H9 (cell line): ENCODE data around the gene CDCP1. TPM values are rescaled to one million over a fixed set of nuclear protein-coding genes. Genes with fewer than 3 reads are reported as not detected.

Experiments used
- DNase-seq: peaks from one replicate; pipeline ENCODE4 v3.0.0-alpha.2; 2017
- H2AFZ ChIP-seq: one replicate; pipeline ENCODE4 v1.6.1; 2013; ENCODE audit warnings: mild to moderate bottlenecking, low read length, control low read depth, moderate library complexity
- H2AK5ac ChIP-seq: 2 replicates; pipeline ENCODE4 v1.6.1; 2013; ENCODE audit warnings: low read length, control low read depth, mixed read lengths; ENCODE audit not compliant: insufficient read length
- H2BK120ac ChIP-seq: one replicate; pipeline ENCODE4 v1.6.1; 2013; ENCODE audit warnings: low read depth, mild to moderate bottlenecking, low read length, control low read depth, inconsistent platforms; ENCODE audit not compliant: poor library complexity, severe bottlenecking
- H2BK12ac ChIP-seq: 2 replicates; pipeline ENCODE4 v1.6.1; 2013; ENCODE audit warnings: low read length, control low read depth, mixed read lengths, low read depth; ENCODE audit not compliant: insufficient read length
- H2BK15ac ChIP-seq: 2 replicates; pipeline ENCODE4 v1.6.1; 2013; ENCODE audit warnings: low read depth, low read length, control low read depth
- H2BK20ac ChIP-seq: one replicate; pipeline ENCODE4 v1.6.1; 2013; ENCODE audit warnings: low read depth, mild to moderate bottlenecking, low read length, control low read depth, inconsistent platforms; ENCODE audit not compliant: poor library complexity, severe bottlenecking
- H2BK5ac ChIP-seq: 2 replicates; pipeline ENCODE4 v1.6.1; 2013; ENCODE audit warnings: low read length, control low read depth, mixed read lengths; ENCODE audit not compliant: insufficient read length
- H3K14ac ChIP-seq: 2 replicates; pipeline ENCODE4 v1.6.1; 2013; ENCODE audit warnings: low read length, control low read depth; ENCODE audit not compliant: insufficient read depth
- H3K18ac ChIP-seq: 2 replicates; pipeline ENCODE4 v1.6.1; 2013; ENCODE audit warnings: low read depth, mild to moderate bottlenecking, mixed read lengths, low read length, control low read depth; ENCODE audit not compliant: insufficient read length
- H3K23ac ChIP-seq: 2 replicates; pipeline ENCODE4 v1.6.1; 2013; ENCODE audit warnings: low read length, control low read depth, mixed read lengths, low read depth; ENCODE audit not compliant: insufficient read length
- H3K23me2 ChIP-seq: 2 replicates; pipeline ENCODE4 v1.6.1; 2013; ENCODE audit warnings: low read depth, mild to moderate bottlenecking, mixed read lengths, low read length, control low read depth; ENCODE audit not compliant: insufficient read length, poor library complexity, severe bottlenecking
- H3K27ac ChIP-seq: 2 replicates; pipeline ENCODE4 v1.5.1; 2013; ENCODE audit warnings: low read length, control low read depth, mixed read lengths, low read depth; ENCODE audit not compliant: insufficient read length
- H3K27me3 ChIP-seq: 2 replicates; pipeline ENCODE4 v1.6.1; 2013; ENCODE audit warnings: low read length, control low read depth, inconsistent platforms; ENCODE audit not compliant: insufficient read depth
- H3K4ac ChIP-seq: 2 replicates; pipeline ENCODE4 v1.6.1; 2013; ENCODE audit warnings: low read depth, mild to moderate bottlenecking, control low read depth, inconsistent platforms, low read length, moderate library complexity
- H3K4me1 ChIP-seq: 2 replicates; pipeline ENCODE4 v1.6.1; 2013; ENCODE audit warnings: low read length, control low read depth, inconsistent platforms; ENCODE audit not compliant: insufficient read depth
- H3K4me2 ChIP-seq: 2 replicates; pipeline ENCODE4 v1.6.1; 2013; ENCODE audit warnings: low read length, control low read depth, mixed read lengths; ENCODE audit not compliant: insufficient read length, insufficient read depth
- H3K56ac ChIP-seq: 2 replicates; pipeline ENCODE4 v1.6.1; 2013; ENCODE audit warnings: low read depth, mild to moderate bottlenecking, mixed read lengths, low read length, control low read depth; ENCODE audit not compliant: insufficient read length
- H3K79me1 ChIP-seq: 2 replicates; pipeline ENCODE4 v1.6.1; 2013; ENCODE audit warnings: low read depth, mild to moderate bottlenecking, moderate library complexity, low read length, control low read depth, inconsistent platforms; ENCODE audit not compliant: insufficient read depth, poor library complexity, severe bottlenecking
- H3K79me2 ChIP-seq: 2 replicates; pipeline ENCODE4 v1.6.1; 2013; ENCODE audit warnings: low read length, control low read depth, inconsistent platforms; ENCODE audit not compliant: insufficient read depth
- H3K9ac ChIP-seq: 2 replicates; pipeline ENCODE4 v1.6.1; 2013; ENCODE audit warnings: low read length, control low read depth, mixed read lengths; ENCODE audit not compliant: insufficient read length; ENCODE audit errors: extremely low read depth
- H3K9me3 ChIP-seq: one replicate; pipeline ENCODE4 v1.6.1; 2013; ENCODE audit warnings: low read depth, low read length, inconsistent platforms; ENCODE audit not compliant: control insufficient read depth
- H3T11ph ChIP-seq: one replicate; pipeline ENCODE4 v1.6.1; 2013; ENCODE audit warnings: mild to moderate bottlenecking, low read length, control low read depth, inconsistent platforms
- H4K20me1 ChIP-seq: one replicate; pipeline ENCODE4 v1.6.1; 2013; ENCODE audit not compliant: control insufficient read depth, insufficient read length, insufficient read depth
- H4K5ac ChIP-seq: 2 replicates; pipeline ENCODE4 v1.6.1; 2013; ENCODE audit warnings: low read depth, mild to moderate bottlenecking, mixed read lengths, low read length, control low read depth; ENCODE audit not compliant: insufficient read length
- H4K8ac ChIP-seq: replicated peaks from 2 replicates; pipeline ENCODE4 v1.6.1; 2013; ENCODE audit warnings: low read length, control low read depth, mixed read lengths, low read depth; ENCODE audit not compliant: insufficient read length
- H4K91ac ChIP-seq: 2 replicates; pipeline ENCODE4 v1.6.1; 2013; ENCODE audit warnings: low read depth, mild to moderate bottlenecking, moderate library complexity, mixed read lengths, low read length, control low read depth; ENCODE audit not compliant: insufficient read length
- H3K27ac Mint-ChIP-seq, 3 experiments: 2 replicates in 2 of 3; 3 replicates in 1 of 3; pipeline ENCODE4 v1.8.0; 2020 to 2021; ENCODE audit warnings: mixed read lengths in 3 of 3, mild to moderate bottlenecking in 1 of 3, moderate library complexity in 1 of 3
- H3K27me3 Mint-ChIP-seq: 2 replicates; pipeline ENCODE4 v1.8.0; 2021; ENCODE audit warnings: low read depth, mild to moderate bottlenecking, moderate library complexity, mixed read lengths
- H3K36me3 Mint-ChIP-seq, 3 experiments: 2 replicates in 2 of 3; 3 replicates in 1 of 3; pipeline ENCODE4 v1.8.0; 2020 to 2021; ENCODE audit warnings: low read depth in 3 of 3, mixed read lengths in 3 of 3; ENCODE audit not compliant: insufficient read depth in 1 of 3
- H3K4me1 Mint-ChIP-seq, 2 experiments: 2 replicates each; pipeline ENCODE4 v1.8.0; 2020; ENCODE audit warnings: mixed read lengths in 2 of 2
- H3K4me3 Mint-ChIP-seq, 2 experiments: 2 replicates in 1 of 2; 3 replicates in 1 of 2; pipeline ENCODE4 v1.8.0; 2020 to 2021; ENCODE audit warnings: mild to moderate bottlenecking in 2 of 2, mixed read lengths in 2 of 2, moderate library complexity in 1 of 2
- H3K9me3 Mint-ChIP-seq, 2 experiments: 2 replicates in 1 of 2; 3 replicates in 1 of 2; pipeline ENCODE4 v1.8.0; 2020; ENCODE audit warnings: mild to moderate bottlenecking in 2 of 2, mixed read lengths in 2 of 2, moderate library complexity in 1 of 2
- WGBS: extraction: QIAGEN DNeasy Blood & Tissue Kit; methylation state at CpG from one replicate; pipeline ENCODE4 v1.1.7; 2013; ENCODE audit warnings: missing lambda C conversion rate, low lambda C conversion rate, mixed read lengths; ENCODE audit not compliant: insufficient read length; ENCODE audit errors: extremely low coverage; 5-methylcytosine and 5-hydroxymethylcytosine counted together
- total RNA-seq: library from RNA; stranded (reverse); gene quantifications from 2 replicates; pipeline ENCODE4 v1.2.1, GENCODE V29; 2021
- TF ChIP-seq, protein P1 (sequence below): fragments of 200-600 bp; sonication (generic); conservative IDR thresholded peaks from 3 replicates; pipeline ENCODE4 v1.8.0; 2021; ENCODE audit warnings: antibody characterized with exemption, mild to moderate bottlenecking

CDCP1 gene
- total RNA-seq, 1 experiment from 2014 or later = 12.9 TPM

DNA sequence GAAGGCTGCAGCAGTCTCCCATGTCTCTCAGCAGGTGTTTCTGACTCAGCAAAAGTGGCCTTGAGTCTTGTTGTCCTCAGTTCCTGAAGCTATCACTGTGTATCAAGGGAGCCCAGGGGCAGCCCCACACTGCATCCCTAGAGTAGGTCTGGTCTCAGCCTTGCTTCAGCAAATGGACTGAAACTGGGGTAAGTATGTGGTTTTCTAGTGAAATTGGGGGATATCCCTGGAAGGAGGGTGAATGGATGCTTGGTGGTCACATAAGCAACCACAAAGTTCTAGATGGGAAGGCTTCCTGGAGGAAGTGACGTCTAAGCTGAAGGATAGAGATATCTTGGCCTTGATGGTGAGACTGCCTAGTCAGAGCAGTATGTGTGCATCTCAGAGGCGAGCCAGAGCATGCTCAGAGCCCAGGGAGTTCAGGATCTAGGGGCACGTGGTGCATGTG is 41.5 kb upstream of the CDCP1 start:
- no peaks in the 10 kb centered on the region for H3K9me3 ChIP-seq
- H2BK12ac ChIP-seq = no peak overlapping the region
- TF ChIP-seq, protein P1, sequence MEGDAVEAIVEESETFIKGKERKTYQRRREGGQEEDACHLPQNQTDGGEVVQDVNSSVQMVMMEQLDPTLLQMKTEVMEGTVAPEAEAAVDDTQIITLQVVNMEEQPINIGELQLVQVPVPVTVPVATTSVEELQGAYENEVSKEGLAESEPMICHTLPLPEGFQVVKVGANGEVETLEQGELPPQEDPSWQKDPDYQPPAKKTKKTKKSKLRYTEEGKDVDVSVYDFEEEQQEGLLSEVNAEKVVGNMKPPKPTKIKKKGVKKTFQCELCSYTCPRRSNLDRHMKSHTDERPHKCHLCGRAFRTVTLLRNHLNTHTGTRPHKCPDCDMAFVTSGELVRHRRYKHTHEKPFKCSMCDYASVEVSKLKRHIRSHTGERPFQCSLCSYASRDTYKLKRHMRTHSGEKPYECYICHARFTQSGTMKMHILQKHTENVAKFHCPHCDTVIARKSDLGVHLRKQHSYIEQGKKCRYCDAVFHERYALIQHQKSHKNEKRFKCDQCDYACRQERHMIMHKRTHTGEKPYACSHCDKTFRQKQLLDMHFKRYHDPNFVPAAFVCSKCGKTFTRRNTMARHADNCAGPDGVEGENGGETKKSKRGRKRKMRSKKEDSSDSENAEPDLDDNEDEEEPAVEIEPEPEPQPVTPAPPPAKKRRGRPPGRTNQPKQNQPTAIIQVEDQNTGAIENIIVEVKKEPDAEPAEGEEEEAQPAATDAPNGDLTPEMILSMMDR = no peak
- Mint-ChIP-seq H3K27me3 (peaks cover 5% of the 10 kb centered on the region; the same call in 1 of the 2 replicates), H3K27ac (no peak overlapping the region), H3K9me3 (no peaks in the 10 kb centered on the region; a peak in 1 of 5 replicates), H3K4me1 (peaks cover 11 to 18% of the 10 kb centered on the region in 2 experiments), H3K36me3 (no peaks in the 10 kb centered on the region), H3K4me3 (no peak overlapping the region)
- no peak overlapping the region for H4K8ac ChIP-seq
- H3K27ac ChIP-seq = no peak overlapping the region
- no peak overlapping the region for H3K56ac ChIP-seq
- H2BK20ac ChIP-seq = no peak overlapping the region
- no peak overlapping the region for H3K9ac ChIP-seq
- no peak overlapping the region; the same call in 1 of the 2 replicates for H3K14ac ChIP-seq
- H3K79me1 ChIP-seq = no peaks in the 10 kb centered on the region
- no peaks in the 10 kb centered on the region for H3K23me2 ChIP-seq
- no peak overlapping the region for H3K18ac ChIP-seq
- H2AFZ ChIP-seq = no peak overlapping the region
- H2AK5ac ChIP-seq = no peak overlapping the region
- WGBS = no CpG with 5 or more reads among the region's 3 CpGs
- no peak overlapping the region for H2BK5ac ChIP-seq
- no peaks in the 10 kb centered on the region for H3K27me3 ChIP-seq
- H3K23ac ChIP-seq = no peak overlapping the region
- no peak overlapping the region for H3T11ph ChIP-seq
- H2BK120ac ChIP-seq = no peak overlapping the region
- no peak for DNase-seq
- H3K4ac ChIP-seq = no peak overlapping the region
- H4K5ac ChIP-seq = no peak overlapping the region
- no peaks in the 10 kb centered on the region; the same call in 1 of the 2 replicates for H3K4me1 ChIP-seq
- no peak overlapping the region for H3K4me2 ChIP-seq
- no peaks in the 10 kb centered on the region for H3K79me2 ChIP-seq
- H4K20me1 ChIP-seq = no peaks in the 10 kb centered on the region
- no peak overlapping the region for H2BK15ac ChIP-seq
- no peak overlapping the region for H4K91ac ChIP-seq
